ENCODE data around the gene TP53I3. TPM values are rescaled to one million over a fixed set of nuclear protein-coding genes. Genes with fewer than 3 reads are reported as not detected.

TP53I3 gene, protein sequence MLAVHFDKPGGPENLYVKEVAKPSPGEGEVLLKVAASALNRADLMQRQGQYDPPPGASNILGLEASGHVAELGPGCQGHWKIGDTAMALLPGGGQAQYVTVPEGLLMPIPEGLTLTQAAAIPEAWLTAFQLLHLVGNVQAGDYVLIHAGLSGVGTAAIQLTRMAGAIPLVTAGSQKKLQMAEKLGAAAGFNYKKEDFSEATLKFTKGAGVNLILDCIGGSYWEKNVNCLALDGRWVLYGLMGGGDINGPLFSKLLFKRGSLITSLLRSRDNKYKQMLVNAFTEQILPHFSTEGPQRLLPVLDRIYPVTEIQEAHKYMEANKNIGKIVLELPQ
- 1.2 and 2.0 TPM in 2 replicates for total RNA-seq

DNA sequence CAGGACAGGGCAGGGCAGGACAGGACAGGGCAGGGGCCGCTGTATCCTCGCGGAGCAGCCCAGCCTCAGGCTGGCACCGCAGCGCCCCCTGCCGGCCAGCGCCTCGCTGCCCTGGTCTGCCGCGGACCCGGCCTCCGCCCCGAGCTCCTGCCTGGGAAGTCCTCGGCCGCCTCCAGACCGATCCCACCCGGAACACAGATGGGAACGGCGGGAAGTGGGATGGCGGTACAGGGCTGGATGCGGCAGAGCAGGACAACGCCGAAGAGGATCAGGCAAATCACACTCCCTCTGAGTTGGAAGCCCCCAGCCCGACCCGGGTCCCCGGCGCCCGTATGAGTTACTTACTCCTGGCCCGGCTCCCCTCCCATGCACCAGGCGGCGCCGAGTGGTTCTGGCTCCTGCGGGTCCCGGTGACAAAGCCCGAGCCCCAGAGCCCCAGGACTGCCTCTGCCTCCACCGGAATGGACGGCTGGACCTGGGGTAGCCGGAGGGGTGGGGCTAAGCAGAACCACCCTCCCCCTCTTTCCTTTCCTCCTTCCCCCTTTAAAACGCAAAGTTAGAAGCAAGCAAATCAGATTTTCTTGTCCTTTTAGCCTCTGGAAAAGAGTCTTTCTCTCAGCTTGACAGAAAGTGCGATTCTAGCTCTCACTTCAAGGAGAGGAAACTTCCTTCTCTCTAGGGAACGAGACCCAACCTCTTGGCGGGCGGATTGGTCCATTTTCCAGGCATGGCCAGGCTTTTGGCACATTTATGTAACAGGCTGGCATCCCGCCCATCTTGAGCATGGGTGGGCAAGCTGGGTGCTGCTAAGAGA is at the start of gene TP53I3:
TP53I3 (minus strand) TSS at position 449 of the 814 bp plus-strand sequence. CDS start 508 bp downstream, outside the sequence.
- Mint-ChIP-seq H3K4me1 (peaks cover 17% of the 10 kb centered on the region), H3K36me3 (ENCODE audit: low read depth) (peaks cover 10% of the 10 kb centered on the region), H3K4me3 (peak within 1 kb of the TSS; percentile 88), H3K9me3 (no peaks in the 10 kb centered on the region), H3K27ac (peak within 1 kb of the TSS; percentile 73), H3K27me3 (no peaks in the 10 kb centered on the region)
- intact Hi-C loops (cut with micrococcal nuclease): loop anchor here (1.0 to 2.0 kb wide), 7 partner anchors 8 to 298 kb away; partner anchors contain the start of genes ATAD2B, FAM228B, PFN4 and SF3B6
- DNase-seq: peak; percentile 96

- no peak overlapping the region for H3K27ac Mint-ChIP-seq
- H3K36me3 Mint-ChIP-seq (ENCODE audit: low read depth): peaks cover 4% of the 10 kb centered on the region
- peaks cover 8% of the 10 kb centered on the region for H3K9me3 Mint-ChIP-seq
- H3K27me3 Mint-ChIP-seq: no peaks in the 10 kb centered on the region
- no peak for DNase-seq
- intact Hi-C loops (cut with micrococcal nuclease): no loop called here
- peaks cover 5% of the 10 kb centered on the region for H3K4me1 Mint-ChIP-seq
- no peak overlapping the region for H3K4me3 Mint-ChIP-seq
Measured at GRCh38 chr2:24132543-24132942, 47.9 kb upstream of the TP53I3 start.

GRCh38 chr2:24125956-24126355 is 41.3 kb upstream of the TP53I3 start:
- H3K27ac Mint-ChIP-seq: no peak overlapping the region
- intact Hi-C loops (cut with micrococcal nuclease): no loop called here
- no peaks in the 10 kb centered on the region for H3K36me3 Mint-ChIP-seq (ENCODE audit: low read depth)
- DNase-seq: no peak
- no peak overlapping the region for H3K4me3 Mint-ChIP-seq
- H3K4me1 Mint-ChIP-seq: peaks cover 18% of the 10 kb centered on the region
- H3K9me3 Mint-ChIP-seq: no peaks in the 10 kb centered on the region
- H3K27me3 Mint-ChIP-seq: peaks cover 2% of the 10 kb centered on the region

GRCh38 chr2:24123922-24124580 is 39.4 kb upstream of the TP53I3 start:
- Mint-ChIP-seq H3K36me3 (ENCODE audit: low read depth) (no peaks in the 10 kb centered on the region), H3K9me3 (no peaks in the 10 kb centered on the region), H3K4me1 (peaks cover 13% of the 10 kb centered on the region), H3K27me3 (peaks cover 2% of the 10 kb centered on the region), H3K27ac (peak overlapping the region; percentile 75), H3K4me3 (peak overlapping the region; percentile 81)
- intact Hi-C loops (cut with micrococcal nuclease): loop anchor here (1.0 kb wide), 1 partner anchor 40 kb away; the partner anchor contains the start of gene TP53I3
- no peak for DNase-seq

GRCh38 chr2:24123195-24123921 is 38.7 kb upstream of the TP53I3 start, which contains the start of the genes FAM228B and PFN4:
Gene FAM228B (plus strand): TSS chr2:24123469. CDS start chr2:24124362, 893 bp downstream.
Gene PFN4 (minus strand): TSS chr2:24123334. CDS start chr2:24122535, 799 bp downstream.
- intact Hi-C loops (cut with micrococcal nuclease): loop anchor here (1.0 kb wide), 1 partner anchor 39 kb away; the partner anchor contains the start of gene TP53I3
- peaks cover 2% of the 10 kb centered on the region for H3K27me3 Mint-ChIP-seq
- DNase-seq: peak; percentile 91
- H3K4me1 Mint-ChIP-seq: peaks cover 13% of the 10 kb centered on the region
- no peaks in the 10 kb centered on the region for H3K36me3 Mint-ChIP-seq (ENCODE audit: low read depth)
- H3K27ac Mint-ChIP-seq: peak within 1 kb of the TSS; percentile 75
- peak within 1 kb of the TSS; percentile 81 for H3K4me3 Mint-ChIP-seq
- no peaks in the 10 kb centered on the region for H3K9me3 Mint-ChIP-seq

GRCh38 chr2:24122366-24123194 is 37.9 kb upstream of the TP53I3 start:
- Mint-ChIP-seq H3K27ac (peak overlapping the region; percentile 66), H3K27me3 (peaks cover 2% of the 10 kb centered on the region), H3K9me3 (no peaks in the 10 kb centered on the region), H3K4me3 (peak overlapping the region; percentile 78), H3K36me3 (ENCODE audit: low read depth) (no peaks in the 10 kb centered on the region), H3K4me1 (peaks cover 13% of the 10 kb centered on the region)
- intact Hi-C loops (cut with micrococcal nuclease): loop anchor here (1.0 kb wide), 1 partner anchor 38 kb away; the partner anchor contains the start of gene TP53I3
- DNase-seq: no peak

GRCh38 chr2:24121469-24121868 is 36.8 kb upstream of the TP53I3 start:
- no peaks in the 10 kb centered on the region for H3K27me3 Mint-ChIP-seq
- H3K4me3 Mint-ChIP-seq: no peak overlapping the region
- intact Hi-C loops (cut with micrococcal nuclease): no loop called here

GRCh38 chr2:24121066-24121465 is 36.4 kb upstream of the TP53I3 start:
- H3K4me3 Mint-ChIP-seq: no peak overlapping the region
- DNase-seq: no peak
- no peaks in the 10 kb centered on the region for H3K9me3 Mint-ChIP-seq
- no peaks in the 10 kb centered on the region for H3K36me3 Mint-ChIP-seq (ENCODE audit: low read depth)
- intact Hi-C loops (cut with micrococcal nuclease): no loop called here
- H3K27me3 Mint-ChIP-seq: no peaks in the 10 kb centered on the region
- H3K27ac Mint-ChIP-seq: no peak overlapping the region
- H3K4me1 Mint-ChIP-seq: peaks cover 13% of the 10 kb centered on the region

More at GRCh38 chr2:24121469-24121868, 36.8 kb upstream of the TP53I3 start:
- DNase-seq: no peak
- H3K36me3 Mint-ChIP-seq (ENCODE audit: low read depth): no peaks in the 10 kb centered on the region
- peaks cover 13% of the 10 kb centered on the region for H3K4me1 Mint-ChIP-seq
- no peak overlapping the region for H3K27ac Mint-ChIP-seq
- H3K9me3 Mint-ChIP-seq: no peaks in the 10 kb centered on the region

DNA sequence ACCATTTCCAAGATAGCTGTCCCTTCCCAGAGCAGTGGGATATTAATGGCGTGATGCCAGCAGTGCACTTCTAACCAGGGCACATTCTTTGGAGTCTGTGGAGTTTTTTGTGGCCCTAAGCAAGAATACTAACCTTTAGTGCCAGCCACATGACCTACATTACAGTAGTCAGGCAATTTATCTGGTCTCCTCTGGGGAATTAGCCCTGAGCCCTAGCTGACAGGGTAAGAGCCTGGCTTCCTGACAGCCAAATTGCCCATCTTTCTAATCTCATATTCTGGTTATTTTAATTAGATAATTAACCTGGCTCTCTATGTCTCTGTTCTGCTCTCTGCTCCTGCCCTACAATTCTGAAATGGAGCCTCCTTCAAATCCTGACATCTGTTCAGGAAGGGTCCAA is 33.3 kb upstream of the TP53I3 start:
- H3K4me3 Mint-ChIP-seq: no peak overlapping the region
- intact Hi-C loops (cut with micrococcal nuclease): no loop called here
- no peaks in the 10 kb centered on the region for H3K36me3 Mint-ChIP-seq (ENCODE audit: low read depth)
- no peaks in the 10 kb centered on the region for H3K9me3 Mint-ChIP-seq
- no peak for DNase-seq
- H3K27me3 Mint-ChIP-seq: no peaks in the 10 kb centered on the region
- H3K27ac Mint-ChIP-seq: no peak overlapping the region
- peaks cover 4% of the 10 kb centered on the region for H3K4me1 Mint-ChIP-seq

DNA sequence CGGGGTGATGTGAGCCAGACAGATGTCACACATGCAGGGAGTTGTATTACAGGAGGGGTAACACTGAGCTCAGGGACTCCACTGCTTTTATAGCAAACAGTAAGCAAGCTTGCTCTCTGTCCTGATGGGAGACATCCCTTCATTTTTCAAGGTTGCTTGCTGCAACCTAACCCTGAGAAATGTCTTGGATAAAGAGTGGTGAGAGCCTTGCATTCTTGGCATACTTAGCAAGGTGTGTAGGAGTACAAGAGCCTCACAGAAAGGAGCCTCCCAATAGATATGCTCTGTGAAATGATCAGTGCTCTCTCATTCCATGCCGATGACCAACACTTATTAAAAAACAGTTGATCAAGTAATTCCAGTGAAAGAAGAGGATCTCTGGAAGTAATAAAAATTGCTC is 30.4 kb upstream of the TP53I3 start:
- intact Hi-C loops (cut with micrococcal nuclease): no loop called here
- no peaks in the 10 kb centered on the region for H3K9me3 Mint-ChIP-seq
- no peak for DNase-seq
- H3K27ac Mint-ChIP-seq: no peak overlapping the region
- H3K4me3 Mint-ChIP-seq: no peak overlapping the region
- no peaks in the 10 kb centered on the region for H3K4me1 Mint-ChIP-seq
- no peaks in the 10 kb centered on the region for H3K27me3 Mint-ChIP-seq
- H3K36me3 Mint-ChIP-seq (ENCODE audit: low read depth): no peaks in the 10 kb centered on the region

DNA sequence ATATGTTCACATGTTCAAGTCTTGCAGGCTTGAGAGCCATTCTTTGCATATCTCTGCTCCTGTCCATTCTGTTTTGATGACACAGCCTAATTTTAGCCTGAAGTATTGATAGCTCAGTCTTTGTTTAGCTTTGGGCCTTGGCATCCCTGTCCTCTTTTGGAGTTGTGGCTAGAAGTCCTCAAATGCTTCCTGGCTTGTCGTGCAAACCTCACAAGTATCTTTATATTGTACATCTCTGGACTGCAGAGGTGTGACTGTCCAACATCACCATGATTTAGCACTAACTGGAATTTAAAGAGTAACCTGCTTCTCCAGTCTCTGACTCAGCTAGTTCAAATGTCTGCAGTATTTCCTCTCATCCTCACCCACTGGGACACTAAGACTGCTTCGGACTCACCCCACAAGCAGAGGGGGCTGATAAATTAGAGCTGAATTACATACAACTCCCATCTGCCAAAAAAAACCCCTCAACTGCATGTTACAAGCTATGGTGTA is 26.8 kb upstream of the TP53I3 start:
- no peaks in the 10 kb centered on the region for H3K36me3 Mint-ChIP-seq (ENCODE audit: low read depth)
- intact Hi-C loops (cut with micrococcal nuclease): no loop called here
- no peak overlapping the region for H3K4me3 Mint-ChIP-seq
- no peaks in the 10 kb centered on the region for H3K4me1 Mint-ChIP-seq
- no peak overlapping the region for H3K27ac Mint-ChIP-seq
- DNase-seq: no peak
- H3K9me3 Mint-ChIP-seq: peaks cover 24% of the 10 kb centered on the region
- peaks cover 6% of the 10 kb centered on the region for H3K27me3 Mint-ChIP-seq

- intact Hi-C loops (cut with micrococcal nuclease): no loop called here
- DNase-seq: no peak
- Mint-ChIP-seq H3K9me3 (peaks cover 27% of the 10 kb centered on the region), H3K4me1 (no peaks in the 10 kb centered on the region), H3K4me3 (no peak overlapping the region), H3K36me3 (ENCODE audit: low read depth) (no peaks in the 10 kb centered on the region), H3K27ac (no peak overlapping the region), H3K27me3 (peaks cover 6% of the 10 kb centered on the region)
Measured at GRCh38 chr2:24110660-24111303, 26.1 kb upstream of the TP53I3 start.
